Measurements from ENCODE around the gene RPL38.

RPL38 gene

GRCh38 chr17:74241847-74242246 is 38.4 kb downstream of the RPL38 start:
- DNase-seq (ENCODE audit: low read depth, low spot score) = no peak
- H3K4me3 ChIP-seq (ENCODE audit: low read length) = no peak overlapping the region

DNA sequence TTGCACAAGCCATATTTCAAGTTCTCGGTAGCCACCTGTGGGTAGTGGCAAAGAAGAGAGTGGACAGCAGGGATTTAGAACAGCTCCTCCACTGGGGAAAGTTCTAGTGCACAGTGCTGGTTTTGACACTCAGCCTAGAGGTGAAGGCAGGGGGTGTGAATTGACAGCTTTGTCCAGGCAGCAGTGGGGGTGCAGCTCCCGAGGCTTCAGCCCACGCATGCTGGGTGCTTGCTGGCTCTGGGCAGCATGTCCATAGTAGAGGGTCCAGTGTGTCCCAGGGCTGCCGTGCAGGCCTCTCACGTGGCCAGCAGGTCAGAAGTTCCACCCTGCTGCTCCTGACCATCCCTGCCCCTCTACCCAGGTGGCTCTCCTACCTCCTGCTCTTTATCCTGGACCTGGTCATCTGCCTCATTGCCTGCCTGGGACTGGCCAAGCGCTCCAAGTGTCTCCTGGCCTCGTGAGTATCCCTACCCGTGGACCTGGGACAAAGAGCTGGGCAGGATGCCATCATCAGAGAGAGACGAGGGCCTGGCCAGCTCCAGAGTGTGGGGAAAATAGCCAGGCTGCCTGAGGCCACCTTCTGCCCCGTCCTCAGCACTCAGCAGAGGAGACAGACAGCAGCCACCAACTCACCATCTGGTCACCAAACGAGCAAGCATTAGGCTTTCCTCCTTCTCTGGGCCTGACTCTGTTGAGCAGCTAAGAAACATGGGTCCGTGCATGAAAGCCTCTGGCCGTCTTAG is 39.7 kb downstream of the RPL38 start:
- no peak for DNase-seq (ENCODE audit: low read depth, low spot score)
- H3K4me3 ChIP-seq (ENCODE audit: low read length) = no peak overlapping the region

- DNase-seq (ENCODE audit: low read depth, low spot score) = no peak
- no peak overlapping the region for H3K4me3 ChIP-seq (ENCODE audit: low read length)
Measured at GRCh38 chr17:74244128-74244527, 40.6 kb downstream of the RPL38 start.

GRCh38 chr17:74244548-74244947 is 41.1 kb downstream of the RPL38 start:
- H3K4me3 ChIP-seq (ENCODE audit: low read length) = no peak overlapping the region
- no peak for DNase-seq (ENCODE audit: low read depth, low spot score)

- H3K4me3 ChIP-seq (ENCODE audit: low read length) = no peak overlapping the region
- DNase-seq (ENCODE audit: low read depth, low spot score) = no peak
Measured at GRCh38 chr17:74245145-74245831, 41.8 kb downstream of the RPL38 start.

DNA sequence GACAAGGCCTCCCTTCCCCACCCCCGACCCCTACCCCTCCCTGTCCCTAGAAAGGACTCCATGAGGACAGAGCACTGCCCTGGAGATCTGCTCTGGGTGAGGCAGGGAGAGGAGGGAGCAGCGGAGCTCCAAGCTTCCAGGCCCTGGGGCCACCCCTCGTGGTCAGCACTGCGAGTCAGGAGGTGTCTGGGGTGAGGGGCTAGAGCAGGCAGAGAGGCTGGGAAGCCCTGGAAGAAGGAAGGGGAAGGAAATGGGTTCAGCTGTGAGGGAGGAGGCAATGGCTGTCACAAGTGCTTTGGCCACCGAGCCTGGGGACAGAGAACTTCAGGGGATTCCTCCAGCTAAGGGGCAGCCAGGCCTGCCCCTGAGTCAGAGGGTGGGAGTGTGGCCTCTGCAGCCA is 42.4 kb downstream of the RPL38 start:
- DNase-seq (ENCODE audit: low read depth, low spot score) = no peak
- H3K4me3 ChIP-seq (ENCODE audit: low read length) = no peak overlapping the region

DNA sequence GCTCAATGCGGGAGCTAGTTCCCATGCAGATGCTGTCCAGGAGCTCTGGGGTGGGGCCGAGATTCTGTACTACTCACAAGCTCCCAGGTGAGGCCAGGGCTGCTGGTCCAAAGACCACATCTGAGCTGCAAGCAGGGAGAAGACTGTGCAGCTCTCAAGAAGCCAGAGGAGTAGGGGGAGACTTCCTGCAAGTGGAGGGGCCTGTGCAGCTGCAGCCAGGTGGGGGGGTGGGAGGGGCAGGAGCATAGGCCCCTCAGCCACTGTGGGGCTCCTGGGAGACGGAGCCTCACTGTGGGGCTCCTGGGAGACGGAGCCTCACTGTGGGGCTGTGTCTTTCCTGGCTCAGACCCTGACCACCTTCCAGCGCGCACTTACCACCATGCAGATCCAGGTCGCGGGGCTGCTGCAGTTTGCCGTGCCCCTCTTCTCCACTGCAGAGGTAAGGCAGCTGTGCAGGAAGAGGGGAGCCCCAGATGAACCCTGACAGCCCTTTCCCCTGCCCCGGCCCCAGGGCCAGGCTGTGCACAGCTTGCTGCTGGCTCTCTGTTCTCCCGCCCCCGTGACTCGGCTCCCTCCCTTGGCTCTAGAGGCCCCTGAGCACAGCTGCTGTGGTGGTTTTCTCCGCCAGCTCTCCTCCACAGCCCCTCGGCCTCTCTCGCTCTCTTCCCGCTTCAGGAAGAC is 46.3 kb downstream of the RPL38 start:
- no peak overlapping the region for H3K4me3 ChIP-seq (ENCODE audit: low read length)
- DNase-seq (ENCODE audit: low read depth, low spot score) = peak; percentile 27

DNA sequence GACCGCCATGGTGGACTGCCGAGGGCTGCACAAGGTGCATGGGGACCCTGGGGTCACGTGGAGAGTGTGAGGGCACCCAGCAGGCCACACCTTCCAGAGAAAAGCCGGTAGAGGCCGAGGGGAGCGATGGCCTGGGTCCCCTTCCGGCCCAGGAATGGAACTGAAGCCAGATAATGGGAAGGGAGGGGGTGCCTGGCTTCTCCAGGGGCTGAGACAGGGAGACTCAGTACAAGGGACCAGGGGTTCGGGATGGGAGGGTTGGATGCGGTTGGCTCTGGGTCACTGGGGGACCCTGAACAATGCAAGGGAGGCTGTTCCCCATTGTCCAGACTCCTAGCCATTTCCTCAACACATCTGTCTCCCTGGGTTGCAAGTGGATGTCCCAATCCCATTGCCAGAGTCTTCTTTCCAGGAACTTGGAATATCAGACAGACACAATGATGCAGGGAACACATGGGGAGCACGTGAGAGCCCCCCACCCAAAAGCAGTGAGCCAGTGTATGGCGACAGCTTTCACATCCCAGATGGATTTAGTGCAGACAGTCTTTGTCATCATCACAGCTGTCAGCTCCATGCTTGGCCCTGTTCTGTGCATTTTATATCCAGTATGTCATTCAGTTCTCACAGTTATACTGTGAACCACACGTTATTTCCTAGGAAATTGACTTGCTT is 47.0 kb downstream of the RPL38 start:
- DNase-seq (ENCODE audit: low read depth, low spot score) = no peak
- H3K4me3 ChIP-seq (ENCODE audit: low read length) = no peak overlapping the region

- no peak overlapping the region for H3K4me3 ChIP-seq (ENCODE audit: low read length)
- no peak for DNase-seq (ENCODE audit: low read depth, low spot score)
Measured at GRCh38 chr17:74251051-74251450, 47.6 kb downstream of the RPL38 start.

- H3K4me3 ChIP-seq (ENCODE audit: low read length) = no peak overlapping the region
- DNase-seq (ENCODE audit: low read depth, low spot score) = no peak
Measured at GRCh38 chr17:74251569-74251968, 48.1 kb downstream of the RPL38 start.

DNA sequence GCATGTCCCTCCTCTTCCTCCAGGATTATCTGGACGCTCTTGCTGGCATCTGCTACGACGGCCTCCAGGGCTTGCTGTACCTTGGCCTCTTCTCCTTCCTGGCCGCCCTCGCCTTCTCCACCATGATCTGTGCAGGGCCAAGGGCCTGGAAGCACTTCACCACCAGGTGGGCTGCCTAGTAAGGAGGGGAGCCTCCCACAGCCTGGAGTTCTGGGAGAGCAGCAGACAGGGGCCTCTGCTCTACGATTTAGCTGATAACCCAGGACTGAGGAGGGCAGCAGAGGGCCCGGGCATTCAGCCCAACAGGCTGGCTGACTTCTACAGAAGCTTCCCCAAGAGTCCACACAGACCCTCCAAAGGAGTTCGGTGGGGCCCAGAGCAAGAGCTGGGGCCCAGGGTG is 48.7 kb downstream of the RPL38 start:
- H3K4me3 ChIP-seq (ENCODE audit: low read length) = no peak overlapping the region
- no peak for DNase-seq (ENCODE audit: low read depth, low spot score)

DNA sequence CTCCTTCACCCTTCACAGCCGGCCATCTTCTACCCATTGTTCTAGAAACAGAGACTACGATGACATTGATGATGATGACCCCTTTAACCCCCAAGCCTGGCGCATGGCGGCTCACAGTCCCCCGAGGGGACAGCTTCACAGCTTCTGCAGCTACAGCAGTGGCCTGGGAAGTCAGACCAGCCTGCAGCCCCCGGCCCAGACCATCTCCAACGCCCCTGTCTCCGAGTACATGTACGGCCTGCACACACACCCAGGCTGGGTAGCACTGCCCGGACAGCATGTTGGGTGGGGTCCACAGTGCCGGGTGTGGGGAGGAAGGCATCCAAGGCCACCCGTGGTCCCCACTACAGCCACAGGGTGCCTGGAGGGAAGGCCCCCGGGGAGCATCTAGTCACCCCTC is 49.6 kb downstream of the RPL38 start:
- DNase-seq (ENCODE audit: low read depth, low spot score) = no peak

GRCh38 chr17:74257311-74257710 is 53.8 kb downstream of the RPL38 start:
- no peak overlapping the region for H3K4me3 ChIP-seq (ENCODE audit: low read length)
- DNase-seq (ENCODE audit: low read depth, low spot score) = no peak

More for the DNA sequence above, 49.6 kb downstream of the RPL38 start:
- H3K4me3 ChIP-seq (ENCODE audit: low read length) = no peak overlapping the region

DNA sequence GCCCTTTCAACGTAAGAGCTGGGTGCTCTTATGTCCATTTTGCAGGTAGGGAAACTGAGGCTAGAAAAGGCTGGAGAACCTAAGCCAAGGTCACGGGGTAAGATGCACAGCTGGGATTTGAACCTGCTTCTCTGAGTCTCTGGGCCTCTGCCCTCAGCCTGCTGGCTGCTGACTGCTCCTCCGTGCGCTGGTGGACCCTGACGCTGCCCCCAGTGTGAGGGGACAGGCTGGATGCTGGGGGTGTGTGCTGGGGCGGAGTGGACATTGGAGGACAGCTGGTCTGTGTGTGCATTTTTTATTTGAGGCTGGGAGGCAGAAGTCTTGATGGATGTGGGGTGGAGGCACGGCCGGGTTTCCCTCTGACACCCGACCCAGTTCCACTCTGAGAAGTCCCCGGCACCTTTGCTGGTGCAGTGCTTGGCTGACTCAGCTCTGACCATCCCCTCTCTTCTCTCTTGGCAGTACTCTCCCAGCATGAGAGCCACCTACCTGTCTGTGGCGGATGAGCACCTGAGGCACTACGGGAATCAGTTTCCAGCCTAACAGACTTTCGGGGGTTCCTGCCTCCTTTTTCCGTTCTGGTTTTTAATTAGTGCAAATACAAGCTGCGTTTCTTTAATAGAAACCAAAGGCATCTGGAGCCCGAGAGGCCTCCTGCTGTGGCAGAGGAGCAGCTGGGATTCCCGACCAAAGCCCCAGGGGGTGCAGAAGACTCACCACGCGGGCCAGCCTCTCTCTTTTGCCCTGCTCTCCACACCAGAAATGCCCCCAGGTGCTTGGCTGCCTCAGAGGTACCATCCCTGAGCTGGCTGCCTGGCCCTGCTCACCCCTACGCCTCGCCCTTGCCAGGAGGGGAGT is 56.4 kb downstream of the RPL38 start:
- DNase-seq (ENCODE audit: low read depth, low spot score) = no peak
- H3K4me3 ChIP-seq (ENCODE audit: low read length) = no peak overlapping the region
